ENCODE results near the gene MIEF1.
"Not testable (repeated sequence)": the region's sequence is repeated elsewhere in the genome, so short reads cannot be mapped to it uniquely, and the experiment has no call there.

The MIEF1 gene

GRCh38 chr22:39515266-39516050, 13.4 kb downstream of the MIEF1 start:
- Histone ChIP-seq H3K9ac (ENCODE audit: low read depth, low read length) (no peak overlapping the region), H3K4me1 (ENCODE audit: control insufficient read depth, insufficient read depth, low read length) (peaks cover 10% of the 10 kb centered on the region; the same call in 1 of the 2 replicates), H3K9me3 (ENCODE audit: control insufficient read depth, insufficient read depth, low read length) (no peaks in the 10 kb centered on the region), H3K27me3 (ENCODE audit: control insufficient read depth, insufficient read depth, low read length) (peaks cover 54% of the 10 kb centered on the region), H3K27ac (ENCODE audit: low read depth, low read length) (no peak overlapping the region), H3K4me3 (ENCODE audit: low read depth, low read length) (no peak overlapping the region), H3K36me3 (ENCODE audit: control insufficient read depth, insufficient read depth, low read length) (peaks cover 58% of the 10 kb centered on the region)

- Histone ChIP-seq H3K4me1 (ENCODE audit: control insufficient read depth, insufficient read depth, low read length) (peaks cover 12% of the 10 kb centered on the region), H3K9ac (ENCODE audit: low read depth, low read length) (no peak overlapping the region), H3K9me3 (ENCODE audit: control insufficient read depth, insufficient read depth, low read length) (no peaks in the 10 kb centered on the region), H3K36me3 (ENCODE audit: control insufficient read depth, insufficient read depth, low read length) (peaks cover 57% of the 10 kb centered on the region), H3K27me3 (ENCODE audit: control insufficient read depth, insufficient read depth, low read length) (peaks cover 35% of the 10 kb centered on the region; the same call in 1 of the 2 replicates), H3K4me3 (ENCODE audit: low read depth, low read length) (no peak overlapping the region), H3K27ac (ENCODE audit: low read depth, low read length) (no peak overlapping the region)
These were observed 15.4 kb downstream of the MIEF1 start for GRCh38 chr22:39517470-39517869.

GRCh38 chr22:39518144-39518786, 16.2 kb downstream of the MIEF1 start:
- Histone ChIP-seq H3K27me3 (ENCODE audit: control insufficient read depth, insufficient read depth, low read length) (peaks cover 31% of the 10 kb centered on the region; the same call in 1 of the 2 replicates), H3K36me3 (ENCODE audit: control insufficient read depth, insufficient read depth, low read length) (peaks cover 58% of the 10 kb centered on the region), H3K9ac (ENCODE audit: low read depth, low read length) (no peak overlapping the region), H3K4me3 (ENCODE audit: low read depth, low read length) (0 out of 2 replicates have a peak overlapping the region, but pooled peaks have one; percentile 97), H3K9me3 (ENCODE audit: control insufficient read depth, insufficient read depth, low read length) (no peaks in the 10 kb centered on the region), H3K4me1 (ENCODE audit: control insufficient read depth, insufficient read depth, low read length) (peaks cover 12% of the 10 kb centered on the region), H3K27ac (ENCODE audit: low read depth, low read length) (no peak overlapping the region)

GRCh38 chr22:39518996-39519680, 17.0 kb downstream of the MIEF1 start:
- H3K36me3 ChIP-seq (ENCODE audit: control insufficient read depth, insufficient read depth, low read length) = peaks cover 56% of the 10 kb centered on the region
- H3K27ac ChIP-seq (ENCODE audit: low read depth, low read length) = peak overlapping the region; percentile 98
- peaks cover 12% of the 10 kb centered on the region for H3K4me1 ChIP-seq (ENCODE audit: control insufficient read depth, insufficient read depth, low read length)
- peak overlapping the region; percentile 97 for H3K4me3 ChIP-seq (ENCODE audit: low read depth, low read length)
- peak overlapping the region; percentile 77 for H3K9ac ChIP-seq (ENCODE audit: low read depth, low read length)
- H3K9me3 ChIP-seq (ENCODE audit: control insufficient read depth, insufficient read depth, low read length) = no peaks in the 10 kb centered on the region
- H3K27me3 ChIP-seq (ENCODE audit: control insufficient read depth, insufficient read depth, low read length) = peaks cover 22% of the 10 kb centered on the region; the same call in 1 of the 2 replicates

- peak overlapping the region; percentile 97 for H3K4me3 ChIP-seq (ENCODE audit: low read depth, low read length)
- peaks cover 12% of the 10 kb centered on the region for H3K4me1 ChIP-seq (ENCODE audit: control insufficient read depth, insufficient read depth, low read length)
- no peaks in the 10 kb centered on the region for H3K9me3 ChIP-seq (ENCODE audit: control insufficient read depth, insufficient read depth, low read length)
- peaks cover 17% of the 10 kb centered on the region; the same call in 1 of the 2 replicates for H3K27me3 ChIP-seq (ENCODE audit: control insufficient read depth, insufficient read depth, low read length)
- peak overlapping the region; percentile 98 for H3K27ac ChIP-seq (ENCODE audit: low read depth, low read length)
- peaks cover 56% of the 10 kb centered on the region for H3K36me3 ChIP-seq (ENCODE audit: control insufficient read depth, insufficient read depth, low read length)
- H3K9ac ChIP-seq (ENCODE audit: low read depth, low read length) = peak overlapping the region; percentile 99
These were observed 17.7 kb downstream of the MIEF1 start for GRCh38 chr22:39519681-39520225.

GRCh38 chr22:39520226-39521105, 18.4 kb downstream of the MIEF1 start, which contains the start of gene ATF4:
TSS of gene ATF4 (plus strand) at chr22:39520562. CDS start at chr22:39521446, 884 bp downstream.
- peak within 1 kb of the TSS; percentile 97 for H3K4me3 ChIP-seq (ENCODE audit: low read depth, low read length)
- H3K36me3 ChIP-seq (ENCODE audit: control insufficient read depth, insufficient read depth, low read length) = peaks cover 56% of the 10 kb centered on the region
- H3K4me1 ChIP-seq (ENCODE audit: control insufficient read depth, insufficient read depth, low read length) = peaks cover 12% of the 10 kb centered on the region
- peaks cover 15% of the 10 kb centered on the region; the same call in 1 of the 2 replicates for H3K27me3 ChIP-seq (ENCODE audit: control insufficient read depth, insufficient read depth, low read length)
- no peaks in the 10 kb centered on the region for H3K9me3 ChIP-seq (ENCODE audit: control insufficient read depth, insufficient read depth, low read length)
- peak within 1 kb of the TSS; percentile 98 for H3K27ac ChIP-seq (ENCODE audit: low read depth, low read length)
- peak within 1 kb of the TSS; percentile 99 for H3K9ac ChIP-seq (ENCODE audit: low read depth, low read length)

GRCh38 chr22:39521106-39521885, 19.2 kb downstream of the MIEF1 start:
- H3K36me3 ChIP-seq (ENCODE audit: control insufficient read depth, insufficient read depth, low read length) = peaks cover 48% of the 10 kb centered on the region
- H3K4me1 ChIP-seq (ENCODE audit: control insufficient read depth, insufficient read depth, low read length) = peaks cover 12% of the 10 kb centered on the region

GRCh38 chr22:39522091-39522490, 20.0 kb downstream of the MIEF1 start:
- Histone ChIP-seq H3K27ac (ENCODE audit: low read depth, low read length) (peak overlapping the region; percentile 98), H3K36me3 (ENCODE audit: control insufficient read depth, insufficient read depth, low read length) (peaks cover 43% of the 10 kb centered on the region), H3K4me1 (ENCODE audit: control insufficient read depth, insufficient read depth, low read length) (peaks cover 12% of the 10 kb centered on the region)

More at GRCh38 chr22:39521106-39521885, 19.2 kb downstream of the MIEF1 start:
- H3K27me3 ChIP-seq (ENCODE audit: control insufficient read depth, insufficient read depth, low read length); H3K9me3 ChIP-seq (ENCODE audit: control insufficient read depth, insufficient read depth, low read length): not testable (repeated sequence)
- Histone ChIP-seq H3K9ac (ENCODE audit: low read depth, low read length) (peak overlapping the region; percentile 99), H3K4me3 (ENCODE audit: low read depth, low read length) (peak overlapping the region; percentile 97), H3K27ac (ENCODE audit: low read depth, low read length) (peak overlapping the region; percentile 98)

GRCh38 chr22:39522567-39523300, 20.6 kb downstream of the MIEF1 start:
- Histone ChIP-seq H3K4me3 (ENCODE audit: low read depth, low read length) (peak overlapping the region; percentile 30), H3K27me3 (ENCODE audit: control insufficient read depth, insufficient read depth, low read length) (0 out of 2 replicates have a peak, but pooled peaks cover 5% of the 10 kb centered on the region), H3K36me3 (ENCODE audit: control insufficient read depth, insufficient read depth, low read length) (peaks cover 43% of the 10 kb centered on the region), H3K9me3 (ENCODE audit: control insufficient read depth, insufficient read depth, low read length) (no peaks in the 10 kb centered on the region), H3K4me1 (ENCODE audit: control insufficient read depth, insufficient read depth, low read length) (peaks cover 12% of the 10 kb centered on the region), H3K9ac (ENCODE audit: low read depth, low read length) (no peak overlapping the region), H3K27ac (ENCODE audit: low read depth, low read length) (peak overlapping the region; percentile 63)

More at GRCh38 chr22:39522091-39522490, 20.0 kb downstream of the MIEF1 start:
- H3K4me3 ChIP-seq (ENCODE audit: low read depth, low read length) = peak overlapping the region; percentile 97
- not testable (repeated sequence) for H3K27me3 ChIP-seq (ENCODE audit: control insufficient read depth, insufficient read depth, low read length); H3K9me3 ChIP-seq (ENCODE audit: control insufficient read depth, insufficient read depth, low read length); H3K9ac ChIP-seq (ENCODE audit: low read depth, low read length)
